ENCODE results near the gene LAMB2. TPM values are rescaled to one million over a fixed set of nuclear protein-coding genes. Genes with fewer than 3 reads are reported as not detected.

Gene LAMB2
- total and polyA plus RNA-seq, 10 of the 15 experiments (the other 5 are each of a cell fraction or from before 2014, with no cell fraction given): 0.13 to 3.2 (median 0.64) TPM; not detected in 3

DNA sequence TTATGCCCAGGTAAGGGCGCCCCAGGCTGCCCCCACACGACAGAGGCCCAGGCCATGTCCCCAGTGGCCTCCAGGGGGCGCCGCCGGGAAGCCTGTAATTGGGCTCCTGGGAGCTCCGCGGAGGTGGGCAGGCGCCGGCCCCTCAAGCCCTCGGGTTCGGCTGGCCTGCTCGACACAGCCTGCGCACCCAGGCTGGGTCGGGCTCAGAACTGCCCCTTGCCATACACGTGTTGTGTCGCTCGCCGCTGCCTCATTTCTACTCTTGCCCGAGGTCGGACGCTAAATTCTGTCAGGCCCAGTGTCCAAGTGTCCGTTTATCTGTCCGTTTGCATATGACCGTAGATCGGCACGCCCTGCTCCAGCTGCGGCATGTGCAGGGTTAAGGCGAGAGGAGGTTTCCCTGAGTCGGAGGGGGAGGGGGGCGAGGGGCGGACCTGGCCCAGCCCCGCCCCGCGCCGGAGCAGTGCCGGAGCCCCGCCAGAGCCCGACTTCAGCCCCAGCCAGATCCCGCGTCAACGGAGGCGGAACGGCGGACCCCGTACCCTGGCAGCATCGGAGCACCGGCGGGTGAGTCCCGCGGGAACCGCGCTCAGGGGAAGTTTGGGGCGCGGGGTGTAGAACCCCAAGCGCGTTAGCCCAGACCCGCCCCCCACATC is 38.4 kb upstream of the LAMB2 start, which contains the start of gene KLHDC8B (continued):
- TF ChIP-seq EGR1 (IDR thresholded peaks at IDR 0.05; ENCODE audit: borderline replicate concordance in 1 of 2, low read depth in 2 of 2, low read length in 2 of 2) (no peak), TBL1XR1 (IDR thresholded peaks at IDR 0.05; ENCODE audit: low read depth, low read length) (no peak), TCF3 (IDR thresholded peaks at IDR 0.05; ENCODE audit: borderline replicate concordance, insufficient read depth, low read depth, low read length) (no peak), RAD21 (IDR thresholded peaks at IDR 0.05; ENCODE audit: insufficient read depth, low read depth, low read length) (peak; percentile 69), IKZF1 (conservative IDR thresholded peaks at IDR 0.05) (peak; percentile 36), DPF2 (IDR thresholded peaks at IDR 0.05) (peak; percentile 58; the same call in 1 of the 2 replicates), LARP7 (IDR thresholded peaks at IDR 0.05) (peak; percentile 58; the same call in 1 of the 2 replicates), CBX5 (IDR thresholded peaks at IDR 0.05; ENCODE audit: low read depth) (no peak), SMC3 (IDR thresholded peaks at IDR 0.05; ENCODE audit: borderline replicate concordance, low read length) (peak; percentile 71; the same call in 1 of the 2 replicates), GATAD2B (conservative IDR thresholded peaks at IDR 0.05; ENCODE audit: low read depth) (peak; percentile 53; the same call in 1 of the 2 replicates), NR2F1 (conservative IDR thresholded peaks at IDR 0.05) (peak; percentile 55), BACH1 (IDR thresholded peaks at IDR 0.05; ENCODE audit: borderline replicate concordance) (peak; percentile 17; the same call in 1 of the 2 replicates), YY1 (IDR thresholded peaks at IDR 0.05; ENCODE audit: low read depth, low read length) (peak; percentile 54; the same call in 1 of the 2 replicates)
- TF ChIP-seq, protein P1, sequence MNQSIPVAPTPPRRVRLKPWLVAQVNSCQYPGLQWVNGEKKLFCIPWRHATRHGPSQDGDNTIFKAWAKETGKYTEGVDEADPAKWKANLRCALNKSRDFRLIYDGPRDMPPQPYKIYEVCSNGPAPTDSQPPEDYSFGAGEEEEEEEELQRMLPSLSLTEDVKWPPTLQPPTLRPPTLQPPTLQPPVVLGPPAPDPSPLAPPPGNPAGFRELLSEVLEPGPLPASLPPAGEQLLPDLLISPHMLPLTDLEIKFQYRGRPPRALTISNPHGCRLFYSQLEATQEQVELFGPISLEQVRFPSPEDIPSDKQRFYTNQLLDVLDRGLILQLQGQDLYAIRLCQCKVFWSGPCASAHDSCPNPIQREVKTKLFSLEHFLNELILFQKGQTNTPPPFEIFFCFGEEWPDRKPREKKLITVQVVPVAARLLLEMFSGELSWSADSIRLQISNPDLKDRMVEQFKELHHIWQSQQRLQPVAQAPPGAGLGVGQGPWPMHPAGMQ (IDR thresholded peaks at IDR 0.05; ENCODE audit: borderline replicate concordance): no peak
